LHCN-M2 (cell line): Measurements from ENCODE around the gene LMNA. TPM values are rescaled to one million over a fixed set of nuclear protein-coding genes. Genes with fewer than 3 reads are reported as not detected.

Experiments
- DNase-seq: peaks from one replicate; pipeline ENCODE4 v3.0.0-alpha.2; 2012; ENCODE audit warnings: low read depth
- total RNA-seq: library from RNA; depleted of rRNA; stranded (reverse); fragments of >200 nt; gene quantifications from 2 replicates; pipeline ENCODE4 v1.2.3, GENCODE V29; 2014

Gene LMNA
- total RNA-seq, 1 experiment from 2014 or later, result 1,371 TPM

- DNase-seq, result no peak
These were observed 32.6 kb upstream of the LMNA start for GRCh38 chr1:156081917-156082308.

- peak; percentile 73 for DNase-seq
These were observed 32.0 kb upstream of the LMNA start, which contains the start of gene MEX3A for GRCh38 chr1:156082309-156083091. MEX3A (minus strand) TSS chr1:156082465; CDS start chr1:156081998, 467 bp downstream.

- no peak for DNase-seq
These were observed 30.4 kb upstream of the LMNA start for GRCh38 chr1:156083800-156084790.

GRCh38 chr1:156086256-156086662 is 28.3 kb upstream of the LMNA start:
- no peak for DNase-seq

- DNase-seq, result no peak
These were observed 24.8 kb upstream of the LMNA start for GRCh38 chr1:156089704-156090103.

- no peak for DNase-seq
These were observed 24.2 kb upstream of the LMNA start for GRCh38 chr1:156090138-156090839.

GRCh38 chr1:156090840-156091188 is 23.7 kb upstream of the LMNA start:
- peak; percentile 63 for DNase-seq

GRCh38 chr1:156091610-156092009 is 22.9 kb upstream of the LMNA start:
- no peak for DNase-seq

GRCh38 chr1:156095906-156096508 is 18.5 kb upstream of the LMNA start:
- no peak for DNase-seq

- DNase-seq, result peak; percentile 81
These were observed 17.7 kb upstream of the LMNA start for GRCh38 chr1:156096640-156097391.

- DNase-seq, result no peak
These were observed 16.9 kb upstream of the LMNA start for GRCh38 chr1:156097499-156098178.

GRCh38 chr1:156098784-156099183 is 15.7 kb upstream of the LMNA start:
- no peak for DNase-seq

- DNase-seq, result no peak
These were observed 15.2 kb upstream of the LMNA start for GRCh38 chr1:156099282-156099681.

- DNase-seq, result no peak
These were observed 14.1 kb upstream of the LMNA start for GRCh38 chr1:156100205-156100995.

- no peak for DNase-seq
These were observed 12.6 kb upstream of the LMNA start for GRCh38 chr1:156101880-156102279.

- DNase-seq, result no peak
These were observed 11.6 kb upstream of the LMNA start for GRCh38 chr1:156102633-156103511.

- DNase-seq, result no peak
These were observed 11.0 kb upstream of the LMNA start for GRCh38 chr1:156103521-156103947.
